Activated CD4-positive, alpha-beta T cell treated with anti-CD3 and anti-CD28 coated beads, Interleukin-2, amount 10 ng/mL, durations not matched to agents 7 days and 5 days (primary cell): ENCODE measurements around the gene CFAP65. TPM values are rescaled to one million over a fixed set of nuclear protein-coding genes. Genes with fewer than 3 reads are reported as not detected.

Experiments
- CTCF ChIA-PET: fragments of 350-600 bp; sonication (Branson Sonifier 250); formaldehyde crosslinking; loops from one replicate; lab custom pipeline; 2021; ENCODE audit warnings: antibody characterized with exemption; lab: Charles Lee
- POLR2A ChIA-PET: fragments of 350-600 bp; sonication (Branson Sonifier 250); formaldehyde crosslinking; loops from one replicate; lab custom pipeline; 2021; ENCODE audit warnings: antibody characterized with exemption; lab: Charles Lee
- DNase-seq: peaks from one replicate; pipeline ENCODE4 v3.0.0-alpha.2; 2020
- H3K27ac Mint-ChIP-seq: one replicate; pipeline ENCODE4 v1.8.0; 2021; ENCODE audit warnings: mild to moderate bottlenecking, moderate library complexity, mixed read lengths
- H3K27me3 Mint-ChIP-seq: one replicate; pipeline ENCODE4 v1.8.0; 2021; ENCODE audit warnings: mixed read lengths
- H3K36me3 Mint-ChIP-seq: one replicate; pipeline ENCODE4 v1.8.0; 2021; ENCODE audit warnings: low read depth, mixed read lengths
- H3K4me1 Mint-ChIP-seq: one replicate; pipeline ENCODE4 v1.8.0; 2021; ENCODE audit warnings: mixed read lengths
- H3K4me3 Mint-ChIP-seq: one replicate; pipeline ENCODE4 v1.8.0; 2021; ENCODE audit warnings: mild to moderate bottlenecking, moderate library complexity, mixed read lengths
- H3K9me3 Mint-ChIP-seq: one replicate; pipeline ENCODE4 v1.8.0; 2021; ENCODE audit warnings: mixed read lengths
- microRNA-seq: library from miRNA; unstranded; fragments of <30 nt; microRNA quantifications from one replicate; pipeline ENCODE4 v1.2.0, GENCODE V29; 2021; ENCODE audit warnings: borderline microRNAs expressed, borderline replicate concordance
- total RNA-seq, 2 experiments: library from RNA; stranded (reverse); gene quantifications; one replicate each; pipeline ENCODE4 v1.2.3, GENCODE V29; 2021

The CFAP65 gene
- total RNA-seq, 2 experiments from 2014 or later = not detected

DNA sequence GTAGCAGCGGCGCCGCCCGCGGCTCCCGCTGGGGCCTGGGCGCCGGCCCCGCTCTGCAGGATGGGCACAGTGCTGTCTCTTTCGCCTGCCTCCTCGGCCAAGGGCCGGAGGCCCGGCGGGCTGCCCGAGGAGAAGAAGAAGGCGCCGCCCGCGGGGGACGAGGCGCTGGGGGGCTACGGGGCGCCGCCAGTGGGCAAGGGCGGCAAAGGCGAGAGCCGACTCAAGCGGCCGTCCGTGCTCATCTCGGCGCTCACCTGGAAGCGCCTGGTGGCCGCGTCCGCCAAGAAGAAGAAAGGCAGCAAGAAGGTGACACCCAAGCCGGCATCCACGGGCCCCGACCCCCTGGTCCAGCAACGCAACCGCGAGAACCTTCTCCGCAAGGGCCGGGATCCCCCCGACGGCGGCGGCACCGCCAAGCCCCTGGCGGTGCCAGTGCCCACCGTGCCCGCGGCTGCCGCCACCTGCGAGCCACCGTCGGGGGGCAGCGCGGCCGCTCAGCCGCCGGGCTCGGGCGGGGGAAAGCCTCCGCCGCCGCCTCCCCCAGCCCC, 81.5 kb downstream of the CFAP65 start:
- H3K4me1 Mint-ChIP-seq = peaks cover 7% of the 10 kb centered on the region
- H3K36me3 Mint-ChIP-seq = peaks cover 3% of the 10 kb centered on the region
- no peak overlapping the region for H3K4me3 Mint-ChIP-seq
- CTCF ChIA-PET = interaction anchor here (1.0 kb wide), 1 partner anchor 61 kb away, joined by 4 read pairs; no protein-coding TSS in a partner anchor
- H3K27me3 Mint-ChIP-seq = peaks cover 75% of the 10 kb centered on the region
- H3K9me3 Mint-ChIP-seq = no peaks in the 10 kb centered on the region
- no peak overlapping the region for H3K27ac Mint-ChIP-seq
- no peak for DNase-seq
- POLR2A ChIA-PET = interaction anchor here (0.5 kb wide), 1 partner anchor 409 kb away, joined by 5 read pairs; no protein-coding TSS in a partner anchor

GRCh38 chr2:218959141-218959731, 82.1 kb downstream of the CFAP65 start, which contains the start of gene CDK5R2:
Gene CDK5R2, plus strand, starts transcription at chr2:218959666. Its CDS starts 155 bp downstream, at chr2:218959821.
- POLR2A ChIA-PET = interaction anchor here (0.5 kb wide), 1 partner anchor 408 kb away, joined by 5 read pairs; no protein-coding TSS in a partner anchor
- peak; percentile 53 for DNase-seq
- no peak within 1 kb of the TSS for H3K27ac Mint-ChIP-seq
- H3K9me3 Mint-ChIP-seq = no peaks in the 10 kb centered on the region
- peaks cover 79% of the 10 kb centered on the region for H3K27me3 Mint-ChIP-seq
- peaks cover 7% of the 10 kb centered on the region for H3K4me1 Mint-ChIP-seq
- CTCF ChIA-PET = interaction anchor here (0.9 to 1.7 kb wide), 3 partner anchors 17 to 82 kb away, joined by 3 to 6 read pairs (median 3); no protein-coding TSS in a partner anchor
- H3K4me3 Mint-ChIP-seq = no peak within 1 kb of the TSS
- H3K36me3 Mint-ChIP-seq = peaks cover 3% of the 10 kb centered on the region

GRCh38 chr2:218958276-218958675, 83.0 kb downstream of the CFAP65 start:
- peaks cover 3% of the 10 kb centered on the region for H3K36me3 Mint-ChIP-seq
- H3K27me3 Mint-ChIP-seq = peaks cover 70% of the 10 kb centered on the region
- ChIA-PET POLR2A (no interaction called here), CTCF (interaction anchor here (0.9 to 1.7 kb wide), 5 partner anchors 16 to 81 kb away, joined by 3 to 7 read pairs (median 3); no protein-coding TSS in a partner anchor)
- H3K4me3 Mint-ChIP-seq = no peak overlapping the region
- H3K4me1 Mint-ChIP-seq = peaks cover 7% of the 10 kb centered on the region
- no peak for DNase-seq
- H3K27ac Mint-ChIP-seq = no peak overlapping the region
- no peaks in the 10 kb centered on the region for H3K9me3 Mint-ChIP-seq

GRCh38 chr2:218957671-218958070, 83.6 kb downstream of the CFAP65 start:
- ChIA-PET POLR2A (no interaction called here), CTCF (interaction anchor here (1.4 to 1.7 kb wide), 3 partner anchors 20 to 81 kb away, joined by 3 to 7 read pairs (median 6); no protein-coding TSS in a partner anchor)
- Mint-ChIP-seq H3K4me3 (no peak overlapping the region), H3K9me3 (no peaks in the 10 kb centered on the region), H3K27ac (no peak overlapping the region), H3K27me3 (peaks cover 64% of the 10 kb centered on the region), H3K4me1 (peaks cover 7% of the 10 kb centered on the region), H3K36me3 (peaks cover 3% of the 10 kb centered on the region)
- DNase-seq = no peak

DNA sequence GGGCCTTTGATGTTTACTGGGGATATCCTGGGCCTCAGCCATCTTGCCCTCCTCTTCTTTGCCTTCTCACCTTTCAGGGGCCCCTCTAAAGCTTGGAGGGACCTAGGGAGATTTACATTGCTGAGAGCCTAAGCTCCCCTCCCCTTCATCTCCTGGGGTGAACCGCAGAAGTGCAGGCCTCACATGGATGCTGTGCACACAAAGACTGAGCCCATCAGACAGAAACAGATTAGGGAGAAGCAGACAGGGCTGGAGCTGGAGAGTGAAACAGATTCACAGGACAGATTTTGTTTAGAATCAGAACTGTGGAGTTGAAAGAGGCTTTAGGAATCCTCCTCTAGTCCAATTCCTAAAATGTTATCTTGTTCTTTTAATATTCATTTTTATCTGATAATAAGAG, 85.3 kb downstream of the CFAP65 start:
- H3K27ac Mint-ChIP-seq = no peak overlapping the region
- ChIA-PET CTCF (interaction anchor here (0.6 to 1.6 kb wide), 2 partner anchors 108 to 436 kb away, joined by 3 read pairs; no protein-coding TSS in a partner anchor), POLR2A (no interaction called here)
- H3K36me3 Mint-ChIP-seq = peaks cover under 1% of the 10 kb centered on the region
- H3K9me3 Mint-ChIP-seq = no peaks in the 10 kb centered on the region
- no peak overlapping the region for H3K4me3 Mint-ChIP-seq
- H3K4me1 Mint-ChIP-seq = peaks cover 4% of the 10 kb centered on the region
- peaks cover 51% of the 10 kb centered on the region for H3K27me3 Mint-ChIP-seq
- no peak for DNase-seq

GRCh38 chr2:218954541-218955300, 86.6 kb downstream of the CFAP65 start:
- CTCF ChIA-PET = interaction anchor here (1.6 kb wide), 1 partner anchor 107 kb away, joined by 3 read pairs; no protein-coding TSS in a partner anchor
- H3K4me3 Mint-ChIP-seq = no peak overlapping the region
- no peaks in the 10 kb centered on the region for H3K36me3 Mint-ChIP-seq
- H3K4me1 Mint-ChIP-seq = peaks cover 3% of the 10 kb centered on the region
- H3K27ac Mint-ChIP-seq = no peak overlapping the region
- POLR2A ChIA-PET = interaction anchor here (0.6 kb wide), 1 partner anchor 11 kb away, joined by 5 read pairs; no protein-coding TSS in a partner anchor
- no peak for DNase-seq
- H3K9me3 Mint-ChIP-seq = no peaks in the 10 kb centered on the region
- peaks cover 49% of the 10 kb centered on the region for H3K27me3 Mint-ChIP-seq

DNA sequence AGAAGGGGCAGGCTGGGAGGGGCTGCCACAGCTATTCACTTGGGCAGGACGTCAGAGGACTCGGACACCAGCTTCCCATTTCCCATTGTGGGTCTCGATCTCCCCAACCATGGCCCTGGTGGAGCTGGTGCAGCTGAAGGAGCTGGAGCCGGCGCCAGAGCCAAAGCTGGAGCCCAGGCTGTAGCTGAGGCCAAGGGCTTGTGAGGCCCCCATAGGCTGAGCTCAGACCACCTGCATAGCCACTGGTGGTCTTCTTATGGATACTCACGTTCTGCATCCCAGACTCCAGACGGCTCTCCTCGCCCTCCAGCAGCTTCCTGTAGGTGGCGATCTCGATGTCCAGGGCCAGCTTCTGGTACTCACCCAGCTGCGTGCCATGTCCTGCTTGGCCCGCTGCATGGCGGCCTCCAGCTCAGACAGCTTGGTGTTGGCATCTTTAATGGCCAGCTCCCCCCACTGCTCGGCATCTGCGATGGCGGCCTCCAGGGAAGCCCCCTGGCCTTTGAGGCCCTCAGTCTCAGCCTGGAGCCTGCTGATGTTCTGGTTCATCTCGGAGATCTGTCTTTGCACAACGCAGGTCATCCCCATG, 87.9 kb downstream of the CFAP65 start:
- H3K4me1 Mint-ChIP-seq = no peaks in the 10 kb centered on the region
- peaks cover 42% of the 10 kb centered on the region for H3K27me3 Mint-ChIP-seq
- POLR2A ChIA-PET = no interaction called here
- CTCF ChIA-PET = no interaction called here
- DNase-seq = no peak
- H3K4me3 Mint-ChIP-seq = no peak overlapping the region
- no peak overlapping the region for H3K27ac Mint-ChIP-seq
- no peaks in the 10 kb centered on the region for H3K9me3 Mint-ChIP-seq
- H3K36me3 Mint-ChIP-seq = no peaks in the 10 kb centered on the region

Small RNAs within 50 kb of the gene (microRNA-seq; reads per million reads assigned to microRNA genes)
- gene MIR3131 (not detected), gene MIR375 (1.5 reads per million)

Other genes starting within 250 kb of the CFAP65 start
- gene PRKAG3, start 209.7 kb downstream of the CFAP65 start, total RNA-seq = not detected
- gene WNT6, start 181.7 kb downstream of the CFAP65 start, total RNA-seq = not detected
- gene WNT10A, start 160.7 kb downstream of the CFAP65 start, total RNA-seq = under 1 TPM; 0.10 TPM
- gene CDK5R2, start 81.8 kb downstream of the CFAP65 start, total RNA-seq = not detected
- not detected for gene FEV, start 56.3 kb downstream of the CFAP65 start, total RNA-seq
- gene CRYBA2, start 48.1 kb downstream of the CFAP65 start, total RNA-seq = not detected
- not detected for gene IHH, start 19.4 kb upstream of the CFAP65 start, total RNA-seq
- 10 to 100 TPM; 18.1 to 20.3 TPM for gene NHEJ1, start 119.3 kb upstream of the CFAP65 start, total RNA-seq
- 1 to 10 TPM; 2.3 to 2.8 TPM for gene SLC23A3, start 128.5 kb upstream of the CFAP65 start, total RNA-seq
- 10 to 100 TPM; 79.6 to 79.8 TPM for gene CNPPD1, start 135.4 kb upstream of the CFAP65 start, total RNA-seq
- gene RETREG2, start 136.8 kb upstream of the CFAP65 start, total RNA-seq = 100 to 1,000 TPM in 1 of 2 experiments, 10 to 100 TPM in 1; 95.1 to 102 TPM
- 10 to 100 TPM; 49.1 to 60.2 TPM for gene ZFAND2B, start 165.3 kb upstream of the CFAP65 start, total RNA-seq
- 10 to 100 TPM; 10.0 to 10.3 TPM for gene ABCB6, start 177.4 kb upstream of the CFAP65 start, total RNA-seq
- gene ATG9A, start 188.1 kb upstream of the CFAP65 start, total RNA-seq = 10 to 100 TPM; 48.5 to 52.9 TPM
- 100 to 1,000 TPM in 1 of 2 experiments, 10 to 100 TPM in 1; 92.0 to 100 TPM for gene ANKZF1, start 188.3 kb upstream of the CFAP65 start, total RNA-seq
- gene GLB1L, start 203.9 kb upstream of the CFAP65 start, total RNA-seq = 1 to 10 TPM; 3.3 to 3.4 TPM
- 10 to 100 TPM; 33.0 to 33.5 TPM for gene STK16, start 204.0 kb upstream of the CFAP65 start, total RNA-seq
- gene TUBA4B, start 211.7 kb upstream of the CFAP65 start, total RNA-seq = not detected
- 100 to 1,000 TPM; 261 to 339 TPM for gene TUBA4A, start 212.4 kb upstream of the CFAP65 start, total RNA-seq
- 10 to 100 TPM; 38.2 to 40.9 TPM for gene DNAJB2, start 237.8 kb upstream of the CFAP65 start, total RNA-seq